Glomerular visceral epithelial cell (primary cell): ENCODE data around the gene CHGA.

Source experiments
- DNase-seq: peaks from one replicate; pipeline ENCODE4 v3.0.0-alpha.2; 2016; ENCODE audit errors: extremely low spot score

Gene CHGA

DNA sequence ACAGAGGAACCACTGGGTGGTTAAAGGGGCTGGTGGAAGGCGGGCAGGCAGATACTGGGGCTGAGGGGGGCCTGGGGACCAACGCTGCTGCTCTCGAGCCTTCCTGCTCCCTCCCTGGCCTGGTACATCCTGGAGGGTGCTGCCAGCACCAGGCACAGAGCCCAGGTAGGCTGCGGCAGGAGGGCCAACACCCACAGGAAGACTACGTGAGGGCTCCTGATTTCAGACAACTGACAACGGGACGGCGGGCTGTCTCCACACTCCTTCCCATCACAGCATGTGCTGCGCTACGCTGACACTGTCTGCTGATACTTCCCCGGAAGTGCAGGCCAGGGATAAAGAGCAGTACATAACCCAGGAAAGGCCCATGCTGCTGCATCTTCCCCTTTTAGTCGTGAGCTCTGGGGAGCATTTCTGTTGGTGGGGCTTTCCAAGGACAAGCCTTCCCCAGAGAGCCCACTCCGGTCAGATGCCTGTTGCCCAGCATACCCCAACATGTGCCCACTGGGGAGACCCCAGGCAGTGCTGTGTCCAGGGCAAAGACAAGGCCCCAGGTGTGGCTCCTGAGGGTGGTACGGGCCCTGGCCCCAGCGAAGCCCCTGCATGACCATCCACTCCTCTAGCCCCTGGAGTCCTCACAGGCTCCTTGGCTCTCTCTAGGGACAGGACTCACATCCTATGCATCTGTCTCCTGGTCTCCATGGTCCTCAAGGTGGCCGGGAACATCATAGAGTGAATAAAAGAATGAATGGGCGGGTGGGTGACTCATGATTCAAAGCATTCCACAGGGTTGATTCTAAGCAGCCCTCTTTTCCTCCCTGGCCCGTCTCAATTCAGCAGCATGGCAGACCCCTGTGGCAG, 38.0 kb downstream of the CHGA start:
- peak; percentile 33 for DNase-seq

DNA sequence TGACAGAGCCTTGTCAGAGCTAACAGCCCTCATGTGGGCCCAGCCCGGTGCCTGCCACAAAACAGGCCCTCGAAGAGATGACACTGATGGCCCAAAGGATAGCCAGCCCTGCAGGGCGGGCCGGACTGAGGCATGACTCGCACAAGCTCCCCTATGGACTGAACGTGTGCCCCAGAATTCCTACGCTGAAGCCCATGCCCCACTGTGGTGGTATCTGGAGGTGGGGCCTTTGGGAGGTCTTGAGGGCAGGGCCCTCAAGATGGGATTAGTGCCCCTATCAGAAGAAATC, 38.6 kb downstream of the CHGA start:
- DNase-seq: no peak

DNA sequence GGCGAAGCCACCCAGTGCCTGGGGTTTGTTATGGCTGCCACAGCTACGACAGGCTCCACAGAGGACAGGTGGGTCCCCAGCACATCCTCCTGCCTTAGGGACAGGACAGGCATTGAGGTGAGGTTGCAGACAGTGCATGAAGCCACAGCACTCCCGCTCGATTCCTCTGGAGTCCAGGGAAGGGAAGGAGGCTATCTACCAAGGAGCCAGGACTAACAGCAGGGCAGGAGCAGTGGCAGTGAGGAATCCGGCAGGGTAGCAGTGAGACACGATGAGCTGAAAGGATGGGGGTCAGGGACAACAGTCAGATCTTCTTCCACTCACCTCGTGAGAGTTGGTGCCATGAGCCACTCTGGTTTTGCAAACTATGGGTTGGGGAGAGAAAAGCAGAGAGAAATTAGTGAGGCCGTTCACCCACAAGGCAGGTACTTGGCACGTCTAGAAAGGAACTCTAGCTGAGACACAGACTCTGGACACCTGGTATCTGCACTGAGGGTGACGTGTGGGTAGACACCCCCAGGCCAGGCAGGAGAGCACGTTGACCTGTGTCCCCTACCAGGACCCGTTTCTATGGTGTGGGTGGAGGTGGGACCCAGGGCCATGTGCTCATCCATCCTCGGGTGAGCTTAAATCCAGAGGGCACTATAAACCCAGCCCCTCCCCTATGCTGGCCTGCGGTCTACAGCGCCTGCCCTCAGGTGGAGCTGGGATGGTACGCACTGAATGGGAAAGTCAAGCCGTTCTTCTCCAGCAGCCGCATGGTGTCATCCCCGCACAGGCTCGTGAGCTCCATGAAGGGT, 39.3 kb downstream of the CHGA start:
- no peak for DNase-seq

DNA sequence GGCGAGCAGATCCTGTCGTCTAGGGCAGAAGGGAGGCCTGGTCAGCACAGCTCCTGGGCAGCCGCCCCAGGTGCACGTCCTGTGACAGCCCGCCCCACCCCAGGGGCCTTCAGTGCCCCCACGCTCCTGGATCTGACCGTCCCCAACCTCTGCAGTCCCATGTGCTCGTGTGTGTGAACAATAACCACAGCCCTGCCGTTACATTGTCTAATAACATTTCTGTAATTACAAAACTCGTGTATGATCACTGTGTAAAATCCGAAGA, 39.8 kb downstream of the CHGA start:
- no peak for DNase-seq

DNA sequence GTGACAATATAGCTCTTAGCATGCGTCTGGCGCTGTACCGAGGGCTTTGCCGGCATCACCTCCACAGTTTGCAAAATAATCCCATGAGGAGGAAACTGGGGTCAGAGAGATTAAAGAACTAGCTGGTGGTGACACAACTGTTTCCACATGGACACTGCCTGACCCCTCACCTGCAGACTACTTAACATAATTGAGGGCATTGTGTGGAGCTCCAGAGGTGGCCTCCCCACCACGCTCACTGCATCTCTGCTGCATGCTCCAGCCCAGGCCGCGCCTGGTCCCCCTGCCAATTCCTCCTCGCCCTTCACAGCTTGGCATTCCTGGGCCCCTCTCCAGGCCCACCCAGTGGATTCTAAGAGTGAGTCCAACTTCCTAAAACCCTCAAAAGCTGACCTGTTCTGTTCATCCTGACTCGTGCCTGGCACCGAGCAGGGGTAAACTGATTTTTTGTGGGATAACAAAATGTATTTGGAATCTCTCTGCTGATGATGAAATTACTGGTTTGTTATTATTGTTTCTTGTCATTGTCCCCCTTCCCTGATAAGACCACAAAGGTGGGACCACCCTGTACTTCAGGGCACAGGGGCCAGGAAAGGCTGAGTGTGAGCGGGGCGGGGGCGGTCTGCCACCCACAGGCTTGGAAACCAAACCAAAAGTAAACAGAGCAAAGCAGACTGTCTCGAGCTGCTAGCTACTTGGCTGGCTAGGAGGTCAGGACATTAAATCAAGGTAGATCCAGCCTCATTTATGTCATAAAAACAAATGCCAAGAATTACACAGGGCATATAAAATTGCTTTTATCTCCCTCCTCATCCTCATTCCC, 40.6 kb downstream of the CHGA start:
- DNase-seq: no peak

DNA sequence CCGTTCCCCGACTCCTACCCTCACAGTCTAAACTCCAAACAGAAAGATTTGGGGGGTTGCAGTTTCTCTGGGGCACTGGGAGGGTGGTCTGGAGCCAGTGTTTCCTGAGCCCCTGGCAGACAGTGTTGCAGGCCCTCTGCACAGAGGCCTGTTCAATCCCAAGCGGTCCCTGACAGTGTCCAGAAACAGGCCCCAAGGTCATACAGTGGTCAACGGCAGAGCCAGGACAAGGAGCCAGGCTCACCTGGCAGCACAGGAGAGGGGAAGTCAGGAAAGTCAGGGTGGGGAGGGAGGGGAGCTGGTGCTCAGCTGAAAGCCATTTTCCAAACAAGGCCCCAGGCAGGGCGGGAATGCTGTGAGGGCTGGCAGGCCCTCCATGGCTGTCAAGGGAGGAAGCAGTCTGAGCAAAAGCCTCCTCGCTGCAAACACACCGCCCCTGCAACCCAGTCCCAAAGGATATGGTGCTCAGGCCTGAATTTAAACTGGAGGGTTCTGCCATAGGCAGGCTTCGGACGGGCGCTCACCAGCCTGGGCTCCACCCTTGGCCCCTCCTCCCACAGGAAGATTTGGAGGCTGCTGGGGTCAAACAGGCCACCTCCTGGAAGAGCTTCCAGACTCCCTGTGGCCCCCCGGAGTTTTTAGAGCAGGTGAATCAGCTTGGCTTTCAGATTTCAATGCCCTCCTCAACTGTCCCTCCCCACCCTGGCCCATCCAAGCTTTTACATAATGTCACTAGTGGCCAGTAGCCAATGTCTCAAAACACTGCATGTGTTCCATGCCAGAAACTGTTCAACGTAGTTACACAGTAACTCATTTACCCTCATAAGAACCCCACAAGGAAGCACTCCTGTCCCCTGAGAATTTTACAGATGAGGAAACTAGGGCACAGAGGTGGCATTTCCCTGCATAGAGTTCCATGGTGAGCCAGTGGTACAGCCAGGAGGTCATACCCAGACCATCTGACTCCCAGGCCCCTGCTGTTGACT, 41.5 kb downstream of the CHGA start:
- DNase-seq: no peak

DNA sequence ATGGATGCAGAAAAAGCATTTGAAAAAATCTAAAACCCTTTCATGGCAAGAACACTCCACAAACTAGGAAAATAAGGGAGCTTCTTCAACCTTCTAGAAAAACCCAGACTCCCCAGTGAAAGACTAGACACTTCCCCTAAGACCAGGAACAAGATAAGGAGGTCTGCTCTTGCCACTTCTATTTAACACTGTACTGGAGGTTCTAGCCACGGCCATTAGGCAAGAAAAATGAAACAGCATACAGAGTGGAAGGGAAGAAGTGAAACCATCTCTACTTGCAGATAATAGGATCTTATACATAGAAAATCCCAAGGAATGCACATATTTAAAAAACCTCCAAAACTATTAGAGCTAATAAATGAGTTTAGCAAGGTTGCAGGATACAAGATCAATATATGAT, 42.3 kb downstream of the CHGA start:
- no peak for DNase-seq

DNA sequence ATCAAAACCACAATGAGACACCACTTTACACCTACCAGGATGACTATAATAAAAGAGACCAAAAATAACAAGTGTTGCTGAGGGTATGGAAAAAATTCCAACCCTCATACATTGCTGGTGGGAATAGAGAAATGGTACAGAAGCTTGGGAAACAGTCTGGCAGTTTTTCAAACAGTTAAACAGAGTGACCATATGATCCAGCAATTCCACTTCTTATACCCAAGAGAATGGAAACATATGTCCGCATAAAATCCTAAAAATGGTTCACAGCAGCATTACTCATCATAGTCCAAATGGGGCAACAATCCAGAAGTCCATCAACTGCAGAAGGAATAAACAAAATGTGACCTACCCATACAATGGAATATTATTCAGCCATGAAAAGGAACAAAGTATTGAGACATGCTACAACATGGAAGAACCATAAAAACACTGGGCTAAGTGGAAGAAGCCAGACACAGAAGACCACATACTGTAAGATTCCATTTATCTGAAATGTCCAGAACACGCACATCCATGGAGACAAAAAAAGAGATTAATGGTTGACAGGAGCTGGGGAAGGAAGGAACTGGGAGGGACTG, 44.5 kb downstream of the CHGA start:
- DNase-seq: no peak

DNA sequence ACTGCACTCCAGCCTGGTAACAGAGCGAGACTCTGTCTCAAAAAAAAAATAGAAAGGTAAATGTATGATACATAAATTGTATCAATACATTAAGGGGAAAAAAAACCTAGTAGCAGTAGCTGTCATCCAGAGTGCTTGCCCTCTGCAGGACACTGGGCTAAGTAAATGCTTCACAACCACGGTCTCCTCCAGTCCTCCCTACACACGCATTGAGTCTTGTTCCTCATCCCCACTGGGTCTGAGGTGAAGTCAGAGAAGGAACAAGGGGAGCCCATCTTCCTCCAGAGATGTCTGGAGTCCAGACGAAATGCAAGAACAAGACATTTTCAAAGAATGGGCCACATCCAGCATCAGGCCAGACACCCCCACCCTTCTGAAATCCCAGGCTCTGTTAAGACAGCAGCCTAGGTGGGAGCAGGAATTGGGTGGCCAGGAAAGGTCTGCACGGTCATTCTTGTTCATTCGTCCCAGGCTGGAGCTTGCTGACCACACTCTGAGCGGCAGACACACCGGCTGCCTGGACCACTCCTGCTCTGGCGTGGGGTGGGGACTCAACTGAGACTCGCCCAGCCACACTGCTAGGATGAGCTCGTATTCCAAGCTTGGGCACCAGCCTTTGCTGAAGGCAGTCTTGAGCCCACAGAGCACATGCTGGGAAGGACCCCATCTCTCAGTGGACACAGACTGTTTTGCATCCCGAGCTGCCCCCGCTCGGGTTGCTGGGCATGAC, 45.5 kb downstream of the CHGA start:
- DNase-seq: no peak

DNA sequence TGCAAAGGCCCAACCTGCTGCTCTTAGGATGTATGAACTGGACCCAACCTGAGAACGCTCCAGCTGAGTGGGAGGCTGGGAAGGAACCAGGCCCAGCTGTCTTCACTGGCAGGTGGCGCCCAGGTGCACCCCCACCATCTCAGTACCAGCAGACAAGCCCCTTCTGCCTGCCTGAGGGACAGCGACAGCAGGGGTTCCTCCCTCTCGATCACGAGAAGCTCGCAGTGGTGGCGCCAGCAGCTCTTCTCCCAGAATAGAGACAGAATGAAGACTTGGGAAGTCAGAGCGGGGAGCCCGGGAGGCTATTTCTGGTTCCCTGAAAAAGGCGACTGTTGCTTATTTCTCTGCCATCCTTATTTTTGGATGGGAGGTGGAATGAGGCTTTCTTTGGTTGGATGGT, 46.5 kb downstream of the CHGA start:
- DNase-seq: no peak

DNA sequence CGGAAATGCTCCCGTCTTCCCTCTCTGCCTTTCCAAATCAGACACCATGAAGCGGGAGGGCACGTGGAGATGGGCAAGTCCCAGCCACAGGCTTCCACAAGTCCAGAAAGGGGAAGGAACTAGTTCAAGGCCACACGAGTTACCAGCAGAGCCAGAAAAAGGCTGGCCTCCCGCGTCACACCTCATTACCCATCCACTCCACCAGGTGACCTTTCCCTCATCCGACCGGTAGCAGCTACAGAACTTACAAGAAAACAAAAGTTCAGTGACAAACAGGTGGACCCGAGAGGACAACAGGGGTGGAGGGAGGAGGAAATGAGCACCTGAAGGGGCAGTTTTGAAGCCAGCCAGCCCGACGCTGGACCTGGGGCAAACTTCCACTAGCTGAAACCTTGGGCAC, 46.9 kb downstream of the CHGA start:
- DNase-seq: no peak

DNA sequence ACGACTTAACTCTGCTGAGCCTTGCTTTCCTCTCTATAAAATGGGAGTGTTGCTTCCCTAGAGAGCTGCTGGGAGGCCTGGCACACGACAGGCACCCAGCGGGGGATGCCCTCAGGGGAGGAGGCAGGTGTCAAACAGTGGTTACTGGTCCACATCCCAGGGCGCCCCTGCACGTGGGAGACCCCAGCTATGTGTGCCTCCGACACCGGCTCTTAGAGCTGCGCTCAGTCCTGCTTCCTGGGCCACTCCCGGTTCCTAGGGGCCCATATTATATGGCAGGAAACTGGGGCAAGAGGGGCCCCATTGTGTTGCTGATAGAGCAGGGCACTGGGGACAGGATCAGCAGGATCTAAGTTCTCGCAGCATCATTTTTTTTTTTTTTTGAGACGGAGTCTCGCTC, 47.3 kb downstream of the CHGA start:
- no peak for DNase-seq

DNA sequence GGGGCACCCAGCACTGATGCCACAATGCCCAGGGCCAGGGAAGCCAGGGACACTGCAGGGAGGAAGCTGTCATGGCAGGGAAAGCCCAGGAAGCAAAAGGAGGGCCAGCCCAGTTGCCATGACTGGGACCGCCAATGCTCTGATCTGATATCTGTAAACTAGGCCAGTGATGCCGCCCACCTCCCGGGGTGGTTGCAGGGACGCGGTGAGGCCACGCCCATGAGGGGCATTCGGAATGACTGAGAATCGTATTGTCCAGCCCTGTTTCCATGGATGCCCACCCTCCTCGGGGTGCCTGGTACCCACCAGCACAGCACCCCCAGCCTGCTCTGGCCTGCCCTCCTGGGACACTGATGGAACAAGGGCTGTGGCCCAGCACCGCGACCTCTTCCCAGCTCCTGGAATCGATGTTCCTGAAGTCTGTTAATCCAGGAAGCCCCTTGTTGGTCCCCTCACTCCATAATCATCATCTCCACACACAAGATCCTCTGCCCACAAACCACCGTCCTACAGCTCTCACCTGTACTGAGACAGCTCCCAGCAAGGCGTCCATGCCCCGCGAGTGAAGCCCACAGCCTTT, 48.7 kb downstream of the CHGA start:
- no peak for DNase-seq

DNA sequence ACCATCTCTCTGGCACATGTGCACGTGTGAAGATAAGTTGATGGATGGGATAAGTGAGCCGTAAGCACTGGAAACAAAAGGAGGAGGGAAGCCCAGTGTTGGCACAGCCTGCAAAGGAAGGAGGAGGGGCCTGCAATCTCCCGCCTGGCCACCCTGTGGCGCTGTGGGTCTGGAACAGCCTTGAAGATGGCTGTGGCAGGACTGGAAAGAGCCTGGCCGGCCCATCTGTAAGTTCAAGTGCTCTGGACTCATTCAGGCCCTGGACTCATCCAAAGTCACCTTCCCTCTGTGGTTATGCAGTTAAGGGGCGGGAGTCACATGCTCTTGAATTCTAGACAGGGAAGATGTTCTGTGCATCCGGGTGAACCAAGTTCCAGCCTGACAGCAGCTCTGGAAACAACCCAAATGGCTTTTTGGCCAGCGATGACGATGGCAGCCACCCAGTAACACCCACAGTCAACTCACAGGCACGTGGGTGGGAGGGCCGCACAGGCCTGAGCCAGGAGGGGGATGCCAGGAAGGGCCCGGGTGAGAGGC, 50.4 kb downstream of the CHGA start:
- peak; percentile 37 for DNase-seq

DNA sequence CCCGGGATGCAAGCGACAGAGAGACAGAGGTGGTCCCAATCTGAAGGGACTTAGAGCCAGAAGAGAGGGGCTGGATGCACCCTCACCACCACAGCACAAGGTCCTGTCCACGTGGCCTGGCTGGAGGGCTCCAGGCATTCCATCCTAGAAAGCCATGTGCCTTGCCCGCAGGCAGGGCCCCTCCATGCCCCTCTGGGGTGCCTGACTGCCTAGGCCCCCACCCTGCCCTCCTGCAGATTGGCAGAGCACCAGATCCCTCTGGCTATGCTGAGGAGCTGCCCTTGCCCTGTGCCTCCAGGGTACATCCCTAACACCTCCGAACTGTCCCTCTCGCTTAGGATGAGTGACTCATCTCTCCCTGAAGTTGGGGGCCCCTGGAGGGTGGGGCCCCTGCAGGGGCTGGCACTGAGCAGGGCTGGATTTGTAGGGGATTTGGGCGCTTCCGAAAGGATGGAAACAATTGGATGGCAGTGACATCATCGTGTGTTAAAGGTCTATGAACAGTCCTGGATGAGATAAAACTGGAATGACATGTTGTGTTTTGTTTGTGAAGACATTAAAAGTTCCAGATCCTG, 50.9 kb downstream of the CHGA start:
- DNase-seq: no peak

DNA sequence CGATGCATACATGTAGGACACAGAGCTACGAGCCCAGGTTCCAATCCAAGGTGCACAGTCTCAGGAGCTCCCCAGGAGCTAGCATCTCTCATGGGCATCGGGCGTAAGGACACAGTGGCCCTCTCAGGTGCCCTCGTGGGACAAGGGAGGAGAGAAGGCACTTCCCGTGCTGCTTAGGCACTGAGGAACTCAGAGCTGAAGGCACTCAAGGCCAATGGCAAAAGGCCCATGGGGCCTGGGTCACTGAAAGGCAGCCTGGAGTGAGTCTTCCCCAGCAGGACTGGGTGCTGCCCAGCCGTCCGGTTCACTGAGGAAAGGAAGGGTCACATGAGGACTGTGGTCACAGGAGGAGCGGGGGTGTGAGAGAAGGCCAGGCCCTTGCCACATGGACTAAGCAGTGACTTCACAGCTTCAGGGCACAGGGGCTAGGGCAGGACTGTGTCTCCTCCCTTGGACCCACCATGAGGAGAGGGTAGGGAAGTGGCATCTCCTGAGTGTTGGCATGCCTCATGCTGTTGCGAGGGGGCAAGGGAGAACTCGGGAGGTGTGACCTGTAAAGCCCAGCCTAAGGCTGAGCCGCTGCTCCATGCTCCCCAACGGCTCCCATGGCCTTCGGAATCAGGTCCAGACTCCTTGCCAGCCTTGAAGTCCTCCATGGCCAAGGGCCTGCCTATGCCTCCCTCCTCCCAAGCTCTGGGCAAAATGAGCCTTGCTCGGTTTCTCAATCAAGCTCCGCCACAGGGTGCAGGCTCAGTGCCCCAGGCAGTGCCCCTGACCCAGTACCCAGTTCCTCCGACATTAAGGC, 51.8 kb downstream of the CHGA start:
- no peak for DNase-seq

DNA sequence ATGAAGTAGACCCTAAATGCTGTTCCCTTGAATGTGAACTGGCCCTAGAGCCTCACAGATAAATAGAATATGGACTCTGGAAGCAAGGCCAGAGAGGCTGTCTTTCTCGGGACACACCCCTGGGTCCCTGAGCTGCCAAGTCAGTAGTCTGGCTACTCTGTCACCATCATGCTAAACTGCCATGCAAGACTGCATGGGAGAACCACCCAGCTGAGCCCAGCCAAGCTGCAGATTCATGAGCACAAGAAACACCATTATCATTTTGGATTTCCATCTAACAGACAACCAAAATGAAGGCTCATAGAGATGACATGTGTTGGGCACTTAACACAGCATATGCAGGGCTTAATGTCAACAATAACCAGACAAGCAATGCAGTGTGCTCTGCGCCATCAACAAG, 53.3 kb downstream of the CHGA start:
- DNase-seq: no peak

DNA sequence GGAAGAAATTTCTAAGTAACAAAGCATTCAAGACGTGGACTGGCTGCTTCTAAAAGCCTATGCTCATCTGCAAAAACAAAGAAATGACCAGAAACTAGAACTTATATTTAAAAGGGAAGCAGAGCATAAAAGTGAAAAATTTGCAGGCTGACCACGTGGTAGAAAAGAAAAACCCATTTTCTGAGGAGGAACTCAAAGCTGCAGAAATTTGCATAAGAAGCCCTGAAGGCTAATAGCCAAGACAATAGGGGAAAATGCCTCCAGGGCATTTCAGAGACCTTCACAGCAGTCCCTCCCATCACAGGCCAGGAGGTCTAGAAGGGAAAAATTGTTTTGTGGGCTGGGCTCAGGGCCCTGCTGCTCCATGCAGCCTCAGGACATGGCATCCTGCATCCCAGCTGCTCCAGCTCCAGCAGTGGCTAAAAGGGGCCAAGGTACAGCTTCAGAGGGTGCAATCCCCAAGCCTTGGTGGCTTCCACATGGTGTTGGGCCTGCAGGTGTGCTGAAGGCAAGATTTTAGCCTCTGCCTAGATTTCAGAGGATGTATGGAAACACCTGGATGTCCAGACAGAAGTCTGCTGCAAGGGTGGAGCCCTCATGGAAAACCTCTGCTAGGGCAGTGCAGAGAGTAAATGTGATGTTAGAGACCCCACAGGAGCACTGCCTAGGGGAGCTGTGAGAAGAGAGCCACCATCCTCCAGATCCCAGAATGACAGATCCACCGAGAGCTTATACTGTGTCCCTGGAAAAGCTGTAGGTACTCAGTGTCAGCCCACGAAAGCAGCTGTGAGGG, 55.5 kb downstream of the CHGA start:
- DNase-seq: no peak
